Measurements from ENCODE around the gene ATG12.
"Not testable (repeated sequence)": the region's sequence is repeated elsewhere in the genome, so short reads cannot be mapped to it uniquely, and the experiment has no call there.

ATG12 gene

DNA sequence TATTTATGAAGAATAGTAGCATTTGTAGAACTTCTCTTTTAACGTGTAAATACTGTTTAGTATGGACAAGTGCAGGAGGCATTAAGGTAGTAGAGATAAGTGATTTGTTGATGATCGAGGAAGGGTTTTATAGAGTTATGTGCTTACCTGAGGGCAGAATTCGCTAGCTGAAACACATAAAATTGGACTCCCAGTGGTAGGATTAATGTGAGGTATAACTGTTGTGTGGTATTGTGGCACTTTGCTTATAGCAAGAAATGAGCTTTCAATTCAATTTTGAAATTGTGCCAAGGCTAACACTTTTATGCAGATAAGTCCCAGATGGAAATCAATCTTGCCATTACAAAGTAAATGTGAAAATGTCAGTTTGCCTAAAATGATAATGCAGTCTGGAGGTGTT, 1.6 kb upstream of the ATG12 start:
- DNase-seq (ENCODE audit: low read depth) = no peak

- peak; percentile 15 for DNase-seq (ENCODE audit: low read depth)
Measured at GRCh38 chr5:115842089-115842935, 947 bp upstream of the ATG12 start.

DNA sequence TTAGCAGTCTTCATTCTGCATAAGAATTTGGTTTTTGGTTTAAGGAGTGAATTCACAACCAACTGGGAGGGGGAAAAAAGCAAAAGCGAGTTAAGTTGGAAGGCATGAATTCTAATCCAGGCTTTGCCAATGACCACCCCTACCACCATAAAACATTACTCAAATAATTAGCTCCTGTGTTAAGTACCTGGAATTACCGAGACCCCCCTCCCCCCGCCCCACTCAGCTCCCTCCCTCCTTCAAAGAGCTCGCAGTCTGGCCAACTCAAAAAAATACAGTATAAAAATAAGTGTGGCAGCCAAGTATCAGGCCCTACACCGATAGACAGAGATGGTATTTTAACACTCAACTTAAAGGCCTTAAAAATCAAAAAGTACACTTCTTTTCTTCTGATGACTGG, 492 bp downstream of the ATG12 start:
- DNase-seq (ENCODE audit: low read depth) = no peak

- DNase-seq (ENCODE audit: low read depth) = peak; percentile 49
Measured at GRCh38 chr5:115838885-115839518, 2.4 kb downstream of the ATG12 start.

DNA sequence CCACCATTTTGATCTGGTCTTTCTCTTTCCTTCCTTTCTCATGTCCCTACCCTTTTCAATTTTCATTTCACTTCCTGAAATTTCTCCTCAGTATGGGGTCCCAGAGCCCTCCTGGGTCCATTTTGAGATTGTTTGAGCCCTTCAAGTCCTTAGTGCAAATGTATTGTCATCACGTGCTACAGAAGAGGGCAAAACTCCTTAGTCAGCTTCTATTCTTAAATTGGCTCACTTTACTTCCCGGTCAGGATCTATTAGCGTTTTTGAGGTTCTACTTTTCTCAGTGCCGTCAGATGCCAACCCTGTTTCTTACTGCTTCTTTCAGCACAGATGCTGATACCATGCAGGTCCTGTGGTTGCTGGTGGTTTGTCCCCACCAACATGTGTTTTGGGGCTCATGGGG, 5.9 kb downstream of the ATG12 start:
- DNase-seq (ENCODE audit: low read depth) = no peak

- peak; percentile 32 for DNase-seq (ENCODE audit: low read depth)
Measured at GRCh38 chr5:115831163-115831768, 10.1 kb downstream of the ATG12 start.

DNA sequence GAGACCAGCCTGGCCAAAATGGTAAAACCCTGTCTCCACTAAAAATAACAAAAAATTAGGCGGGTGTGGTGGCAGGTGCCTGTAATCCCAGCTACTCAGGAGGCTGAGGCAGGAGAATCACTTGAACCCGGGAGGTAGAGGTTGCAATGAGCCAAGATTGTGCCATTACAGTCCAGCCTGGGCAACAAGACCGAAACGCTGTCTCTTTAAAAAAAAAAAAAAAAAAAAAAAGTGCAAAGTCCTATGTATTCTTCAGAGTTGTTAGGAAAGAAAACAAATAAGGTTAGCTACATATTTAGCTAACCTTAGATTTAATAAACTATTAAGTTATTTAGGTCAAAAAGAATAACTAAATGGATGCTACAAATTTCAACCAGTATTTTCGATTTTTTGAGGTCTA, 11.5 kb downstream of the ATG12 start:
- no peak for DNase-seq (ENCODE audit: low read depth)

- no peak for DNase-seq (ENCODE audit: low read depth)
Measured at GRCh38 chr5:115825948-115826347, 15.4 kb downstream of the ATG12 start.

DNA sequence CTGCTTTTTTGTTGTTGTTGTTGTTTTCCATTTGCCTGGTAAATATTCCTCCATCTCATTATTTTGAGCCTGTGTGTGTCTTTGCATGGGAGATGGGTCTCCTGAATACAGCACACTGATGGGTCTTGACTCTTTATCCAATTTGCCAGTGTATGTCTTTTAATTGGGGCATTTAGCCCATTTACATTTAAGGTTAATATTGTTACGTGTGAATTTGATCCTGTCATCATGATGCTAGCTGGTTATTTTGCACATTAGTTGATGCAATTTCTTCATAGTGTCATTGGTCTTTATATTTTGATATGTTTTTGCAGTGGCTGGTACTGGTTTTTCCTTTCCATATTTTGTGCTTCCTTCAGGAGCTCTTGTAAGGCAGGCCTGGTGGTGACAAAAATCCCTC, 16.4 kb downstream of the ATG12 start:
- not testable (repeated sequence) for DNase-seq (ENCODE audit: low read depth)

- no peak for DNase-seq (ENCODE audit: low read depth)
Measured at GRCh38 chr5:115820846-115821245, 20.5 kb downstream of the ATG12 start.

GRCh38 chr5:115818821-115819220, 22.5 kb downstream of the ATG12 start:
- DNase-seq (ENCODE audit: low read depth) = no peak

DNA sequence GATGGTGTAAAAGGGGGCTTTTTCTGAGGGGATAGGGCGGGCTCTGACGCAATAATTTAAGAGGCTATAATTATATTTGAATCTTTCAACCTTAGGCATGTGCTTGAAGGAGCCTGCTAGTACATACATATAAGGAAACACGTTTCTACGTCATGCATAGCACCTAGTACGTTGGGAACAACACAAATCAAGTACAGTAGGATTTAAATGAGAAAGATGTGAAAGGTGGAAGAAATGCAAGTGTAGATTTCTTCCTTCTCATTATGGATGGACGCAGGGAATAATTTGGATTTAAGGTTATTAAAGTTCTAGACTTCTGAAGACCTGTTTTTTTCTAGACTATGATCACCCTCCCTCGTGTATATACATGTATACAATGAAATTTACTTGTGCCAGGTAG, 24.0 kb downstream of the ATG12 start:
- no peak for DNase-seq (ENCODE audit: low read depth)

DNA sequence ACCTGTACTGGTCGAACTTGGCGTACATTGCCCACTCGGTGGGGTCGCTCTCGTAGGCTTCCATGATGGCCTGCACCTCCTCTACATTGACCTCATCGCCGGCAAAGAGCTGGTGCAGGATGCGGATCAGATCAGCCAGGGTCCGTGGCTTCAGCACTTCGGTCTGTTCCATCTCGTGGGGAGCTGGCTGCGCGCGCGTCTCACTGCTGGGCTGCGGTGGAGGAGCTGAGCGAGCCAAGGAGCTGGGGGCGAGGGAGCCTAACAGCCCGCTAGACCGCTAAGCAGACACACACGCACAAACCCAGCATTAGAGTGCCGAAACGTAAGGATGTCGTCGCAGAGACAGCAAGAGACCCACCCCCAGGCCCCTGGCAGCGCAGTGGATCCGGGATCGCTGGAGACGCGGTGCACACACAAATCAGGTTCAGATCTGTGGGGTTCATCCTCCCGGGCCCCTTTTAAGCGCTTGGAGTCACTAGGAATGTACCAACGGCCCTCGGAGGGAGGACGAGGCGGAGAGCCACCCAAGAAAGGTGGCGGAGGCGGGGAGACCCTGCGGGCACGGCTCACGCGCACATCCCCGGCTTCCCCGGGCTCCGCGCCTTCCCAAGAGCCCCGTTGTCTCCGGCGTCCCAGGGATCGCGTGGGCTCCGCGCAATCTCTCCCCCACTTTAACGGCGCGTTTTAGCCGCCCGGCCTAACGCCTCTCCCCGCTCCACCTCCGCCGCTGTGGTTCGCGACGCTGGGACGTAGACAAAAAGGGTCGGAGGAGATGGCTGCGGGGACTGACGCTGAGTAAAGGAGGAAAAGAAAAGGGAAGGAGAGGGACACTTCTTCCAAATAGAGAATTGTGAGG, 24.9 kb downstream of the ATG12 start, which contains the start of gene CDO1:
TSS of gene CDO1 (minus strand) at position 434 of the 856 bp plus-strand sequence. CDS start at position 172, 262 bp downstream.
- DNase-seq (ENCODE audit: low read depth) = peak; percentile 22

GRCh38 chr5:115815693-115816225, 25.6 kb downstream of the ATG12 start:
- DNase-seq (ENCODE audit: low read depth) = no peak

DNA sequence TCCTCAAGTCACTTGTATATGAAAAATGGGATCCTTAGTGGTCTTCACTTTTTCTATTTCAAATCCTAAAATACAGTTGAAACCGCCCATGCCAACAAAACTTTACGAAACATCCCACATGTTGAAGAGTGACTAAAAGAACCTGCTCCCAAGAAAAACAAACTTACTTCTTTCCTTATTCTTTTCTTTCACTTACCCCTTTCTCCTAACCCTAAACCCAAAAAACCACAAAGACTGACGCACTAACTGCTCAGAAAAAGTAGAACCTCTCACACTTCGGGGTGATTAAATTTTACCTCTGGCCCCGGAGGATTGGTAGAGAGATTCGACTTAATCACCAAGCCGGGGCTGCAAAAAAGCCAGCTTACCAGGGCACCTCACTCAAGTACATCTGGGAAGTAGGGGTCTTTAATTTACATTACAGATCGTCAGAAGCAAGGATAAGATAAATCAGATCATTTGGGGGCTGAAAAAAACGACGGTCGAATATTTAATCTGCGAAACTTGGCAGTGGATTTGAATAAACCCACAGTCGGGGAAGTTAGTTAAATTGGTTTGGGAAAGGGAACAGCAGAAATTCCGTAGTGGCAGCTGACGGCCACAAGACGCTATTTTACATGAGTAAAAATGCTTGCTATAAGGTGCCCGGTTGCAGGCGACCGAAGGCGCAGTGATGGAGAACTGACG, 26.2 kb downstream of the ATG12 start:
- no peak for DNase-seq (ENCODE audit: low read depth)

- DNase-seq (ENCODE audit: low read depth) = no peak
Measured at GRCh38 chr5:115813719-115814118, 27.6 kb downstream of the ATG12 start.

DNA sequence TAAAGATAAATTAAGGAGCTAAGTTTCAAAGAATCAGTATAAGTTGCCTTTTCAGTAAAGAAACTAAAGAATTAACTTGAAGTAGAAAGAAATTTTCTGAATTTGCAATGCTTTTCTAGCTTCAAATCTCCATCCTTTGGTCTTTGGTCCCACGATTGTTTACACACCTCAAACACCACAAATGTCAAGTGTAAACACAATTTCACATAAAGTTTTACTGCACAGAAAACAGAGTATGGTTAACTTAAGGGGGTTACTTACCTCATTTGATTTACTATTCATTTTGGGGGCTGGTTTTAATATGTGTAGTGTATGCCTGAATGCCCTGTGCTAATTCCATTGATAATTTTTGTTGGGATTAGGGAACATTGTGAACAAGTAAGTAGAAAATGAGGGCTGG, 29.0 kb downstream of the ATG12 start:
- no peak for DNase-seq (ENCODE audit: low read depth)

GRCh38 chr5:115811406-115811805, 30.0 kb downstream of the ATG12 start:
- DNase-seq (ENCODE audit: low read depth) = no peak

DNA sequence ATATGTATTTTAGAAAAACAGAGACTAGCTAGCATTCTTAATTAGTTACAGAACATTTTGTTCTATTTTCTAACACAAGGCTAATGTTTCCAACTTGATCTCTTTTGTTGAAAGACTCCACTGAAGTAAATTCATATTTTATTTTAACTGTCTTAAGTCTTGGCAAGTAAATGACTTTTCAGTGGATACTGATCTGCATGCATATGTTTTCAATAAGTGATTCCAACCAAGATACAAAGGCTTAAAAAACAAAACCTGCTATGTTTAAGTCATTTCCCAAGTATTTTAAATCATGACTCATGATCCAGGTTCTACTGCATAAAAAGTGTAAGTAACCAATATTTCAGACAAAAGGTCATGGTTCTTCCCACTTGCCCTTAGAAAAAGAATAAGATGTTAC, 30.6 kb downstream of the ATG12 start:
- no peak for DNase-seq (ENCODE audit: low read depth)

GRCh38 chr5:115809946-115810345, 31.4 kb downstream of the ATG12 start:
- DNase-seq (ENCODE audit: low read depth) = no peak

- not testable (repeated sequence) for DNase-seq (ENCODE audit: low read depth)
Measured at GRCh38 chr5:115808066-115808465, 33.3 kb downstream of the ATG12 start.
